ENCODE measurements around the gene YPEL4. TPM values are rescaled to one million over a fixed set of nuclear protein-coding genes. Genes with fewer than 3 reads are reported as not detected.
A peak's percentile ranks its signal among the peaks of the same experiment; 100 is the strongest.

YPEL4 gene
- total RNA-seq, 1 experiment from 2014 or later, result not detected

DNA sequence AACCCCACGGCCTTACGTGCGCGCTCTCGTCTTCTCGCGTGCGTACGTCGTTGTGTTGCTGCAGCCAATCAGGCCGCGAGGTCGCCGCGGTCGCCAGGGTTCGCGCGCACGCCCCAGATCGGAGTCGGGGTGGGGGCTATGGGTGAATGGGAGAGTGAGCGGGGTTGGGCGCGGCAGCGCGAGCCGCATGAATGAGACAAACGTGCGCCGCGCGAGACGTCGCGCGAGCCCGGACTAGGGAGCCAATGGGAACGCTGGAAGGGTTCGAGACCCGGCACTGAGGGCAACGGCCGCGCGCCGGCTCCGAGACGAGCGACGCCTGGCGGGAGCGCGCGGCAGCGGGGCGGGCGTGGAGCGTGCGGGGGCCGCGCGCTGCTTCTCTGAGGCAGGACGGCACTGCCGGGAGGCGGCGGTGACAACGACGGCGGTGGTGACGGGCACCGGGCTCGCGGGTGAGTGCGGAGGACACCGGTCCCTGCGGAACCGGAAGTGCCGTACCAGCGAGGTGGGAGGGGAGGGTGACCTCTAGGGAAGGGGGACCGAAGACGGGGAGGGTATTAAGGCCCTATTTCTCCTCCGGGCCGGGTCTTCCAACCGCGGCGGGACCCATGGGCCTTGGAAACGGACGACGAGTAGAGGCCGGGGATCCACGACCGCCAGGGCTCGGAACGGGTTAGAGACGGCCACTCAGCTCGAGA lies 18.2 kb upstream of the YPEL4 start, which contains the start of gene ZDHHC5:
Gene ZDHHC5, plus strand, starts transcription at position 379 of the 698 bp plus-strand sequence. CDS start 4,977 bp downstream, outside the sequence.
- peak within 1 kb of the TSS; percentile 93 for H3K9ac ChIP-seq (ENCODE audit: low read length)
- H3K27me3 ChIP-seq (ENCODE audit: low read length), result no peaks in the 10 kb centered on the region
- peaks cover 12% of the 10 kb centered on the region for H3K36me3 ChIP-seq (ENCODE audit: low read depth, low read length)
- H3K4me3 ChIP-seq (ENCODE audit: low read length), result peak within 1 kb of the TSS; percentile 97
- H3K79me2 ChIP-seq (ENCODE audit: low read length), result peaks cover 49% of the 10 kb centered on the region
- H4K20me1 ChIP-seq (ENCODE audit: low read length), result peaks cover 9% of the 10 kb centered on the region; the same call in 1 of the 2 replicates
- H3F3A ChIP-seq (ENCODE audit: low read length, unreplicated experiment), result no peaks in the 10 kb centered on the region
- no peaks in the 10 kb centered on the region for H3K9me3 ChIP-seq (ENCODE audit: low read length)
- H2AFZ ChIP-seq (ENCODE audit: low read length), result peak within 1 kb of the TSS; percentile 80
- DNase-seq, result peak; percentile 99
- peaks cover 16% of the 10 kb centered on the region for H3K4me1 ChIP-seq (ENCODE audit: insufficient read depth, low read length)
- H3K9me2 ChIP-seq (replicated peaks; ENCODE audit: low read length), result no peaks in the 10 kb centered on the region
- H3K27ac ChIP-seq (ENCODE audit: low read length), result peak within 1 kb of the TSS; percentile 88
- no peak for TF ChIP-seq EZH2 (IDR thresholded peaks at IDR 0.05; ENCODE audit: low read length, unreplicated experiment)
- TF ChIP-seq EZH2phosphoT487 (IDR thresholded peaks at IDR 0.05; ENCODE audit: borderline replicate concordance, low read length), result peak; percentile 92
- TF ChIP-seq, protein P1, sequence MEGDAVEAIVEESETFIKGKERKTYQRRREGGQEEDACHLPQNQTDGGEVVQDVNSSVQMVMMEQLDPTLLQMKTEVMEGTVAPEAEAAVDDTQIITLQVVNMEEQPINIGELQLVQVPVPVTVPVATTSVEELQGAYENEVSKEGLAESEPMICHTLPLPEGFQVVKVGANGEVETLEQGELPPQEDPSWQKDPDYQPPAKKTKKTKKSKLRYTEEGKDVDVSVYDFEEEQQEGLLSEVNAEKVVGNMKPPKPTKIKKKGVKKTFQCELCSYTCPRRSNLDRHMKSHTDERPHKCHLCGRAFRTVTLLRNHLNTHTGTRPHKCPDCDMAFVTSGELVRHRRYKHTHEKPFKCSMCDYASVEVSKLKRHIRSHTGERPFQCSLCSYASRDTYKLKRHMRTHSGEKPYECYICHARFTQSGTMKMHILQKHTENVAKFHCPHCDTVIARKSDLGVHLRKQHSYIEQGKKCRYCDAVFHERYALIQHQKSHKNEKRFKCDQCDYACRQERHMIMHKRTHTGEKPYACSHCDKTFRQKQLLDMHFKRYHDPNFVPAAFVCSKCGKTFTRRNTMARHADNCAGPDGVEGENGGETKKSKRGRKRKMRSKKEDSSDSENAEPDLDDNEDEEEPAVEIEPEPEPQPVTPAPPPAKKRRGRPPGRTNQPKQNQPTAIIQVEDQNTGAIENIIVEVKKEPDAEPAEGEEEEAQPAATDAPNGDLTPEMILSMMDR (conservative IDR thresholded peaks at IDR 0.05; ENCODE audit: low read depth, low read length), result peak; percentile 39; the same call in 1 of the 2 replicates
- POLR2A ChIA-PET (ENCODE audit: unreplicated experiment), result no interaction called here
- intact Hi-C loops (cut with micrococcal nuclease), result loop anchor here (1.0 to 2.0 kb wide), 6 partner anchors 11 to 910 kb away; partner anchors contain the start of genes CLP1, MED19, SELENOH and SSRP1
- BruUV-seq (replicated peaks), result no TSS peak
- ATAC-seq, result peak; percentile 87
- CTCF ChIA-PET, result interaction anchor here (0.5 kb wide), 1 partner anchor 418 kb away, joined by 4 read pairs; no protein-coding TSS in a partner anchor
- peak within 1 kb of the TSS; percentile 94 for H3K4me2 ChIP-seq (ENCODE audit: low read length)

DNA sequence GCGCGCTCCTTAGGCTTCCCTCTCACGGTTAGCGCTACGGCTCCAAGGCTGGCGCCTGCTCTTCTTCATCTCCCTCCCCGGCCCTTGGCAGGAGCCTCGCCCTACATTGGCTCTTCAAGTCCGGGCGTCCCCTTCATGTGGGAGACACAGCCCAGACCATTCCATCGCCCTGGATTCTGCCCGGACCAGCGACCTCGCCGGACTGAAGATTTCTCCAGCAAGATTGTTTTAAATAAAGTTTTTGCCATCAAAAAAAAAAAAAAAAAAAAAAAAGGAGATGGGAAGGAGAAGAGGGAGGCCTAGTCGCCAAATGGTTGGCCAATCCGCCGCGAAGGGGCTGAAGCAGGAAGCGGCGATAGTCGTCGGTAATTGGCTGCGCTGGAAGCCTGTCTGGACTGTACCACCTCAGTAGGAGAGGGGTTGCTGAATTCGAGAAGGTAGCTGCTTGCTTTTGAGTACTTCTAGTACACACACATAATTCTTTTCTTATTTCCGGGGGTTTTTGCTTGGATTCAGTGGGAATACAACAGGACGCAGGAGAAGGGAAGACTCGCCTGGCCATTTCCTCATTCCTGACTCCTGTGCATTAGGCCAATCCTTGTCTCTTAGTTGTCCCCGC lies 17.5 kb upstream of the YPEL4 start:
- Histone ChIP-seq H3K9ac (ENCODE audit: low read length) (peak overlapping the region; percentile 93), H3K36me3 (ENCODE audit: low read depth, low read length) (peaks cover 5% of the 10 kb centered on the region), H3K4me3 (ENCODE audit: low read length) (peak overlapping the region; percentile 97), H2AFZ (ENCODE audit: low read length) (peak overlapping the region; percentile 80), H3F3A (ENCODE audit: low read length, unreplicated experiment) (no peaks in the 10 kb centered on the region), H3K9me3 (ENCODE audit: low read length) (no peaks in the 10 kb centered on the region), H3K27ac (ENCODE audit: low read length) (peak overlapping the region; percentile 88), H3K4me2 (ENCODE audit: low read length) (peak overlapping the region; percentile 94), H3K27me3 (ENCODE audit: low read length) (no peaks in the 10 kb centered on the region), H3K4me1 (ENCODE audit: insufficient read depth, low read length) (peaks cover 16% of the 10 kb centered on the region), H3K79me2 (ENCODE audit: low read length) (peaks cover 43% of the 10 kb centered on the region), H4K20me1 (ENCODE audit: low read length) (peaks cover 9% of the 10 kb centered on the region; the same call in 1 of the 2 replicates), H3K9me2 (replicated peaks; ENCODE audit: low read length) (no peaks in the 10 kb centered on the region)
- ChIA-PET CTCF (interaction anchor here (0.6 kb wide), 1 partner anchor 133 kb away, joined by 3 read pairs; no protein-coding TSS in a partner anchor), POLR2A (ENCODE audit: unreplicated experiment) (no interaction called here)
- DNase-seq (peak; percentile 98), ATAC-seq (peak; percentile 67)
- no TSS peak for BruUV-seq (replicated peaks)
- intact Hi-C loops (cut with micrococcal nuclease), result loop anchor here (1.0 to 2.0 kb wide), 6 partner anchors 10 to 911 kb away; partner anchors contain the start of genes CLP1, MED19, SELENOH and SSRP1
- TF ChIP-seq EZH2phosphoT487 (IDR thresholded peaks at IDR 0.05; ENCODE audit: borderline replicate concordance, low read length) (no peak), EZH2 (IDR thresholded peaks at IDR 0.05; ENCODE audit: low read length, unreplicated experiment) (no peak)
- TF ChIP-seq, protein P1 (conservative IDR thresholded peaks at IDR 0.05; ENCODE audit: low read depth, low read length), result no peak
